GM19239 (cell line): ENCODE measurements around the gene TNFRSF12A.
A peak's percentile ranks its signal among the peaks of the same experiment; 100 is the strongest.

Experiments
- DNase-seq: peaks from one replicate; pipeline ENCODE4 v3.0.0; 2011; ENCODE audit warnings: low spot score; ENCODE audit not compliant: insufficient read length
- FAIRE-seq: peaks from 2 replicates; lab custom pipeline; 2011; peaks lifted over from hg19 to GRCh38; lab: Jason Lieb, UNC

Gene TNFRSF12A

DNA sequence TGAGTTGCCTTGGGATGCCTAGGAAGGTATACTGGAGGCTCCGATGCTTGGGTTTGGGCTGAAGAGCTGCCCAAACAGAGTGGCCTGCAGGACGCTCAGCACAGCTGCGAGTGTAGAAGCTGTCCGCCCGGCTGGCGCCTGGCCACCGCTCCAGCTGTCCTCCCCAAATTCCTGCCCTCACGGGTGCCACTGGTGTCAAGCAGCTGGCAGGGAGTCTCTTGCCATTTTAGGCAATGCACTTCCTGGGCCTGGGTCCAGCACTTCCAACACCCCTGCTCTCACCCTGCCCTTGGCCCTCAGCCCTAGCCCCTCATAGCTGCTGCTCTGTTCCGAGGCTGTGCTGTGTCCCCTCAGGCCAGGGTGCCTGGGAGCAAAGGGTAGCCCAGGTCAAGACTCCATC is 34.7 kb upstream of the TNFRSF12A start:
- no peak for DNase-seq
- no peak for FAIRE-seq

GRCh38 chr16:2985893-2986355 is 34.2 kb upstream of the TNFRSF12A start:
- FAIRE-seq (no peak), DNase-seq (no peak)

GRCh38 chr16:2986623-2987188 is 33.5 kb upstream of the TNFRSF12A start:
- DNase-seq (no peak), FAIRE-seq (no peak)

GRCh38 chr16:2987286-2987685 is 32.9 kb upstream of the TNFRSF12A start:
- FAIRE-seq (no peak), DNase-seq (no peak)

GRCh38 chr16:2987833-2988232 is 32.3 kb upstream of the TNFRSF12A start:
- FAIRE-seq (no peak), DNase-seq (no peak)

DNA sequence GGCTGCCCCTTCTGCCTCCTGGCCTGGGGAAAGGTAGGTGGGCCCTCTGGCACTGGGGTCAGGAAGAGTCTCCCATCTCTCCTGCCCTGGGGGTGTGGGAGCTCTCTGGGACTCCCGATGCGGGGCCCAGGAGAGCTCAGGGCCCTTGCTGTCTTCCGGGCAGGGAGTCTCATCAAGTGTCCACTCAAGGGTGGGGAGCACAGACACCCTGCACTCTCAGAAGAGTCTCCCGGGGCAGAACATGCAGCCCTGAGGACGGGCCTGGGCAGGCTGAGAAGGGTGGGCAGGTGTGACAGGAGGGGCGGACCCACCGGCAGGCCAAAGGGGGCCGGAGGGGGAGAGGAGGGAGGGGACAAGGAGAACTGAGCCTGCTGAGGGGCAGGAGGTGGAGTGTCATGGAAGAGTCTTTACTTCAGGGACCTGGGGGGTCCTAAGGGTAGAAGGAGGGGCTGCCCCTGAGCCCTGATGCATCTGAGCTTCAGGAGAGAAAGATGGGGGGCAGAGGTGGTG is 31.5 kb upstream of the TNFRSF12A start:
- DNase-seq (no peak), FAIRE-seq (no peak)

GRCh38 chr16:2990891-2991290 is 29.3 kb upstream of the TNFRSF12A start:
- no peak for DNase-seq
- no peak for FAIRE-seq

- DNase-seq (no peak), FAIRE-seq (no peak)
These were observed 28.5 kb upstream of the TNFRSF12A start for GRCh38 chr16:2991566-2992261.

- DNase-seq (no peak), FAIRE-seq (no peak)
These were observed 27.6 kb upstream of the TNFRSF12A start for GRCh38 chr16:2992383-2993081.

DNA sequence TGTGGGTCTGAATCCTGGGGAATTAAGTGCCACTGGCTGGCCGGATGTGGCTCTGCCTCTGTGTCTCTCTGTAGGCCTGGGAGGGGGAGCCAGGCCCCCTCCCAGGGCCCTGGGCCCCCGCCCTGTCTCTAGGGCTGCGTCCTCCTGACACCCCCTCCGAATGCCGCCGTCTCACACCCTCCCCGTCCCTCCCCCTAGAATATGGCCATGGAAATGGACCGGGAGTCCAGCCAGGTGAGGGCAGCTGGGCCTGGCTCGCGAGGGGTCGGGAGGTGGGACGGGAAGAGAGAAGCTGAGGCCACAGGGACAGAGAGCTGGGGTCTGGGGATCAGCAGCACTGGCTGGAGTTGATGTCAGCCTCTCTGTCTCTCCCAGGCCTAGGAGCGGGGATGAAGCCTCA is 23.9 kb upstream of the TNFRSF12A start:
- FAIRE-seq (no peak), DNase-seq (no peak)

DNA sequence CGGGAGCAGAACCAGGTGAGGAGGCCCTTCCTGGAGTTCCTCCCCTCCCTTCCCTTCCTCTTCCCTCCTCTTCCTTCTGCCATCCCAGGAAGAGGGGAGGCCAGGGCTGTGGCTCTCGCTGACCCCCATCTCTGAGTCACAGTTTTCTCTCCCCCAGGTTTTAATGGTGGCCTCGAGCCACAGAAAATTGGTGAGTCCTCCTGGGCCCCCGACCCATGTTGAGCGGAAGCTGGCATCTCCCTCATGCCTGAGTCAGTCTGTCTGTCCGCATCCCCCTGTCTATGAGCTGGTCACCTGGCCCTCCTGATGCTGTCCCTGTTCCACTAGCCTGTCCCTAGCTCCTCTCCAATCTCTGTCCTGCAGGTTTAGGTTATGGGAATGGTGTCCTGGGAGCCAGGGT is 20.2 kb upstream of the TNFRSF12A start:
- no peak for FAIRE-seq
- DNase-seq, result no peak

GRCh38 chr16:3000540-3000939 is 19.6 kb upstream of the TNFRSF12A start:
- FAIRE-seq, result no peak
- DNase-seq, result no peak

GRCh38 chr16:3001316-3001715 is 18.9 kb upstream of the TNFRSF12A start:
- FAIRE-seq (no peak), DNase-seq (no peak)

- peak; percentile 99 for DNase-seq
- peak; percentile 99 for FAIRE-seq
These were observed 16.4 kb upstream of the TNFRSF12A start for GRCh38 chr16:3003582-3004270.

- DNase-seq (no peak), FAIRE-seq (no peak)
These were observed 15.8 kb upstream of the TNFRSF12A start for GRCh38 chr16:3004319-3004718.

GRCh38 chr16:3004781-3005284 is 15.3 kb upstream of the TNFRSF12A start:
- no peak for DNase-seq
- peak; percentile 40 for FAIRE-seq

GRCh38 chr16:3007059-3007956 is 12.9 kb upstream of the TNFRSF12A start:
- DNase-seq (peak; percentile 69), FAIRE-seq (peak; percentile 94)

DNA sequence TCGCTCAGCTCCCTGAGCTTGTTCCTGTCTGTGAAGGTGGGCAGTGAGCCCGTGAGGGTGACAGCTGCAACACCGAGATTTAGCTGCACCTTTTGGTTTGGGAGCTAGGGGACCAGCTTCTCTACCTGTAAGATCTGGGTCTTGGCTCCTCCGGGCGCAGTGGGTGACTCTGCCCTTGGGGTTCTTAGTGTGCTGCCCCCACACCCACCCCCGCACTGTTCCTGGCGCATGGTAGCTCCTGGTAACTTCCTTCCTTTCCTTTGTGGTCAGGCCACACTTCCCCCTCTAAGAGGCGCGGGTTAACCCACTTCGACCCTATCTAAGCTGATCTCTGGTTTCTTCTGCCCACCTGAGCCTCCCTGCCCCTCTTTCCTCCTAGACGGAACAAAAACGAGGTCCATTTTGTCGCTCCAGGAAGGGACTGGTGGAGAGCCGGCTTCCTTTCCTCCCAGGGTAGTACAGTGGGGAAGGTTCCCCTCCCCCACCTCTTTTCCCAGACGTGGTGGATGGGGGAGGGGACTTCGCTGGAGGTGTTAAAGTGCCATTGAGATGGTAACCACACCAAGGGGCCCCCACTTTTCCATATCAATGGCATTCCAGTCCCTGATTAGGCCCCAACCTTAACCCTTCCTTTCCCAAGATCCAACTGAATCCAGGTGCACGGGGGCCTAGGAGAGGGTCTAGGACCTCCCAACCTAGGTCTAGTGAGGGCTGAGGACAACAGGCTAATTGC is 12.0 kb upstream of the TNFRSF12A start:
- DNase-seq, result no peak

DNA sequence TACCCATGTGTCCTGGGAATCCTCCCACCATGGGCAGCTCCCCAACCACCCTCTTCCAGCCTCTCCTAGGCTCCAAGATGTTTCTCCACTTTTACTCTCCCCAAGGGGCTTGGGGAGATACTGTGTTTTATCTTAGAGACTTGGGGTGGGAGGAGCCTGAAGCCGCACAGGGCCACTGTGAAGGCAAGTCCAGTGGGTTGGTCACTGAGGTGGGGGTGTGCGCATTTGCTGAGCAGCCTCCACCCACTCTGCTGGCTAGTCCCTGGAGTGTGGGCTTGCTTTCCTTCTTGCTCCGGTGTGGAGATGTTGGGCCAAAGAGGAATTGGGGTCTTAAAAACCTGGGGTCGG is 11.5 kb upstream of the TNFRSF12A start:
- no peak for DNase-seq
- no peak for FAIRE-seq

More for the DNA sequence above, 12.0 kb upstream of the TNFRSF12A start:
- peak; percentile 44 for FAIRE-seq
